Measurements from ENCODE around the gene INPP5D. TPM values are rescaled to one million over a fixed set of nuclear protein-coding genes. Genes with fewer than 3 reads are reported as not detected.

The INPP5D gene
- total RNA-seq, 1 experiment from 2014 or later, result 17.2 TPM

GRCh38 chr2:233164128-233164635 is 104.0 kb downstream of the INPP5D start (continued):
- TF ChIP-seq, protein P1, sequence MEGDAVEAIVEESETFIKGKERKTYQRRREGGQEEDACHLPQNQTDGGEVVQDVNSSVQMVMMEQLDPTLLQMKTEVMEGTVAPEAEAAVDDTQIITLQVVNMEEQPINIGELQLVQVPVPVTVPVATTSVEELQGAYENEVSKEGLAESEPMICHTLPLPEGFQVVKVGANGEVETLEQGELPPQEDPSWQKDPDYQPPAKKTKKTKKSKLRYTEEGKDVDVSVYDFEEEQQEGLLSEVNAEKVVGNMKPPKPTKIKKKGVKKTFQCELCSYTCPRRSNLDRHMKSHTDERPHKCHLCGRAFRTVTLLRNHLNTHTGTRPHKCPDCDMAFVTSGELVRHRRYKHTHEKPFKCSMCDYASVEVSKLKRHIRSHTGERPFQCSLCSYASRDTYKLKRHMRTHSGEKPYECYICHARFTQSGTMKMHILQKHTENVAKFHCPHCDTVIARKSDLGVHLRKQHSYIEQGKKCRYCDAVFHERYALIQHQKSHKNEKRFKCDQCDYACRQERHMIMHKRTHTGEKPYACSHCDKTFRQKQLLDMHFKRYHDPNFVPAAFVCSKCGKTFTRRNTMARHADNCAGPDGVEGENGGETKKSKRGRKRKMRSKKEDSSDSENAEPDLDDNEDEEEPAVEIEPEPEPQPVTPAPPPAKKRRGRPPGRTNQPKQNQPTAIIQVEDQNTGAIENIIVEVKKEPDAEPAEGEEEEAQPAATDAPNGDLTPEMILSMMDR (IDR thresholded peaks at IDR 0.05), result no peak
- no peak for TF ChIP-seq PRDM15 (CRISPR knock-in tag; IDR thresholded peaks at IDR 0.05)
- no peak for TF ChIP-seq ZNF425 (CRISPR knock-in tag; conservative IDR thresholded peaks at IDR 0.05)
- no peak for TF ChIP-seq NR1H2 (CRISPR knock-in tag; IDR thresholded peaks at IDR 0.05)
- TF ChIP-seq ZNF396 (CRISPR knock-in tag; IDR thresholded peaks at IDR 0.05; ENCODE audit: borderline replicate concordance), result no peak
- TF ChIP-seq KAT7 (CRISPR knock-in tag; IDR thresholded peaks at IDR 0.05; ENCODE audit: borderline replicate concordance), result no peak

DNA sequence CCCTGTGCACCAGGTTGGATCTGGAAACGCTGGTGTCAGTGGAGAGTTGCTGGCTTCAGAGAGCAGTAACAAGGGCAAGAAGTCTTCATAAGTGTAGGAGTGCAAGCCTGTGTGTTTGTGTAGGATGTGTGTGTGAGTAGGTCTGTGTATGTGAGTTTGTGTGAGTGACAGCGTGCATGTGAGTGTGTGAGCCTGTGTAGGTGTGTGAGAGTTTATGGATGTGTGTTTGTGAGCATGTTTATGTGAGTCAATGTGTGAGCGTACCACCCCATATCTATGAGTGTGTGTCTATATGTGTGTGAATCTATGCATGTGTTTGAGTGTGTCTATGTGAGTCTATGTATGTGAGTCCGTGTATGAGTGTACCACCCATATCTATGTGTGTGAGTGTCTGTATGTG is 104.8 kb downstream of the INPP5D start:
- Mint-ChIP-seq H3K36me3 (peaks cover 26% of the 10 kb centered on the region), H3K4me1 (peaks cover 28% of the 10 kb centered on the region), H3K9me3 (no peaks in the 10 kb centered on the region), H3K4me3 (no peak overlapping the region), H3K27ac (no peak overlapping the region), H3K27me3 (ENCODE audit: low read depth) (no peaks in the 10 kb centered on the region)
- TF ChIP-seq AFF4 (CRISPR knock-in tag; IDR thresholded peaks at IDR 0.05; ENCODE audit: borderline replicate concordance) (no peak), GRHL2 (CRISPR knock-in tag; IDR thresholded peaks at IDR 0.05; ENCODE audit: insufficient replicate concordance, severe bottlenecking) (no peak), CREM (CRISPR knock-in tag; IDR thresholded peaks at IDR 0.05) (no peak), OVOL2 (CRISPR knock-in tag; IDR thresholded peaks at IDR 0.05; ENCODE audit: borderline replicate concordance) (no peak), TEAD1 (CRISPR knock-in tag; IDR thresholded peaks at IDR 0.05) (no peak), PREB (CRISPR knock-in tag; IDR thresholded peaks at IDR 0.05; ENCODE audit: borderline replicate concordance) (no peak), HMGXB4 (CRISPR knock-in tag; IDR thresholded peaks at IDR 0.05) (no peak)
- TF ChIP-seq, protein P2, sequence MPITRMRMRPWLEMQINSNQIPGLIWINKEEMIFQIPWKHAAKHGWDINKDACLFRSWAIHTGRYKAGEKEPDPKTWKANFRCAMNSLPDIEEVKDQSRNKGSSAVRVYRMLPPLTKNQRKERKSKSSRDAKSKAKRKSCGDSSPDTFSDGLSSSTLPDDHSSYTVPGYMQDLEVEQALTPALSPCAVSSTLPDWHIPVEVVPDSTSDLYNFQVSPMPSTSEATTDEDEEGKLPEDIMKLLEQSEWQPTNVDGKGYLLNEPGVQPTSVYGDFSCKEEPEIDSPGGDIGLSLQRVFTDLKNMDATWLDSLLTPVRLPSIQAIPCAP (CRISPR knock-in tag; IDR thresholded peaks at IDR 0.05), result no peak
- no peak for DNase-seq (ENCODE audit: low spot score)
- no peak for ATAC-seq
- ChIA-PET POLR2A (no interaction called here), CTCF (no interaction called here)

All from WTC11 (cell line).